Measurements from ENCODE around the gene TMEM119.

TMEM119 gene

DNA sequence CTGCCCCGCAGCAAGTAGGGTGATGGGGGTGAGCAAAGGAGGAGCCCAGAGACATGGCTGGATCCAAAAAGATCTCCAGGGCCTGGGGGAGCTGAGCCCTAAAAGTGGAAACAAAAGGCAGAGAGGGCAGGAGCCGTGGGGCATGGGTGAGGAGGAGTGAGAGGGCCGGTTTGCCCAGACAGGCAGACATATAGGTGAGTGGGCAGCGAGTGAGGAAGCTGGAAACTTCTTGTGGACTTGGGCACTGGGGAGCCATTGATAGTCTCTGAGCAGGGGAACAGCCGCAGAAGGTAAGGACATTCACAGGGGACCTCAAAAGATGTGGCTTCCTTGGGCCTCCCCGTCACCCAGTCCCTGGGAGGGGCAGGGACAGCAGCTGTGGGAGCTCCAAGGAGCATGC lies 16.8 kb upstream of the TMEM119 start:
- no peak for DNase-seq

DNA sequence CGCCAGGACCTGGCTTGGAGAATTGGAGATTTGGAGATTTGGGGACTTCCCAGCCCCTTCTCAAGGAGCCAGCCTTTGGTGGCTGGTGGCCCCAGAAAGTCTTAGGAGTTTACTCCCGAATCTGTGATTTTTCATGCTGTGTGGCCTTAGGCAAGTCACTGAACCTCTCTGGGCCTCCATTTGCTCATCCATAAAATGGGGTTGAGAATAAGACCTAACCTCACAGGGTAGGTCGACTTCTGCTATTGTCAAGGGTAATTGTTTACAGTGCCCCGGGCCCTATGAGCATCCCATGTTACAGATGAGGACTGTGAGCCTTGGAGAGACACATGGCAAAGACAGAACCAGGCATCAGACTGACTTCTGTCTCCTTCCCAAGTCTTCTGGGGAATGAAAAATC lies 16.2 kb upstream of the TMEM119 start:
- DNase-seq: no peak

DNA sequence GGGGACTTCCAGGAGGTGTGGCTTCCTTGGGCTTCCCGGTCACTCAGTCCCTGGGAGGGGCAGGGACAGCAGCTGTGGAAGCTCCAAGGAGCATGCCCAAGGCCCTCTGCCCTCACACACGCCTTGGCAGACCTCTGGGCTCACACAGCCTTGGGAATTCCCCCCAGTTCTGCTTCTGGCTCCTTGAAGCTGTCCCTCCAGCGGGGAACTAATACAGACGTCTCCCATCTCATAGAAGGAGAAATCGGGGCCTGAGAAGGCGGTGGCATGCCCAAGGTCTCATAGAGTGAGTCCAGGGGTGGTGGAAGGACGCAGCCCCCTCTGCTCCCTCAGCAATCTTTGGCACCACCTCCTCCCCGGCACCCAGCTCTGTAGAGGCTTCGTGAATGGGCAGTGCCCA lies 15.7 kb upstream of the TMEM119 start:
- DNase-seq: no peak

DNA sequence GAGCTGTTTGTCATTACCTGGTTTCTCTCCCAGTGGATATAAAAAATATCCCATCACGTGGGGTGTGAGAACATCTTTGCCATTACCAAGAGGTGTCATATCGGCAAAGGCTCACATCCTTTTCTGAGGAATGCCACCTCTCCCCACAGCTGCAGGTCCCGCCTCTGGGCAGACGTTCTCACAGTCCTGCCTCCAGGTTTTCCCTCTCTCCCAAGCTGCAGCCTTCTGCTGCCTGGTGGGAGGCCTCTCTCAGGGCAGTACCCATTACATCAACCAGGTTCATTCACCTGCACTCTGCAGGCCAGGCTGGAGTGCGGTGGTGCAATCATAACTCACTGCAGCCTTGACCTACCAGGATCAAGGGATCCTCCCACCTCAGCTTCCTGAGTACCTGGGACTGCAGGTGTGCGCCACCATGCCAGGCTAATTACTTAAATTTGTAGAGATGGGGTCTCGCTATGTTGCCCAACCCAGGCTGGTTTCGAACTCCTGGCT lies 15.0 kb upstream of the TMEM119 start:
- DNase-seq: no peak

DNA sequence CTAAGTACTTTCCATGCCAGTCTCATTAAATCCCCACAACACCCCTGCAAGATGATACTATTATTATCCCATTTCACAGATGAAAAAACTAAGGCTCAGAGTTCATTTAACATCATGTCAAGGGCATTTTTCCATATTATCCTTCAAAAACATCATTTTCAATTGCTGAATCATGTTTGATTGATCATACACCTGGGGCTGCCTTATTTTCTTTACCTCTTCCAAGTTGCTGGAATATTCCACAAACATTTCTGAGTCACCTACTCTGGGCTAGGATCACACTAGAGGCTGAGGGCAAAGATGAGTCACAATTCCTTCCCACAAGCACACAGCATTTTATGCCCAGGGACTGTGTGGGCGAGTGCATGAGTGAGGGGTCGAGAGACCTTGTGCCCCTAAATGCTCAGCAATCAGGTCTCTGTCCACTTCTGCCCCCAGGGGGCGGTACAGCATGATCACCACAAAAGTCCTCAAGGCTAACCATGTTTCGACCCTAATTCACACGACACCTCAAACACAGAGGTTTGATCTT lies 14.1 kb upstream of the TMEM119 start:
- no peak for DNase-seq

- DNase-seq: no peak
Observed at GRCh38 chr12:108610856-108611605, 13.1 kb upstream of the TMEM119 start.

DNA sequence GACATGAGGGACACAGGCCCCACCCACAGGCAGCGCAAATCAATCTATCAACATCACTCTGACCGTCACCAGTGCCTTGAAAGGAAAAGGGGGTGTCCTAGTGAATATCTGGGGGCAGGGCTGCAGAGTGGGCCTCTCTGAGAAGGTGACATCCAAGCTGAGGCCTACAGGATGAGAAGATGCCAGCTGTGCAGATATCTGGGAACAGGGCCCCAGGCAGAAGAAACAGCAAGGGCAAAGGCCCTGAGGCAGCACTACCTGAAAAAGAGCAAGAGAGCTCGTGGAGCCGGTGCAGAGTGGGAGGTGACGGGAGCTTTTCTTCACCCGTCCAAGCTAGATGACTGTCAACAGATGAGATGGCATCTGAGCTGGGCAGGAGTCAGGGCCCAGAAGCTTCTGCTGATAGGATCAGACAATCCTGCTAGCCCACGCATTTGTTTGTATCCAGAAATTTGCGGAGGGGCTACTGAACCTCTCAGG lies 12.5 kb upstream of the TMEM119 start:
- no peak for DNase-seq

DNA sequence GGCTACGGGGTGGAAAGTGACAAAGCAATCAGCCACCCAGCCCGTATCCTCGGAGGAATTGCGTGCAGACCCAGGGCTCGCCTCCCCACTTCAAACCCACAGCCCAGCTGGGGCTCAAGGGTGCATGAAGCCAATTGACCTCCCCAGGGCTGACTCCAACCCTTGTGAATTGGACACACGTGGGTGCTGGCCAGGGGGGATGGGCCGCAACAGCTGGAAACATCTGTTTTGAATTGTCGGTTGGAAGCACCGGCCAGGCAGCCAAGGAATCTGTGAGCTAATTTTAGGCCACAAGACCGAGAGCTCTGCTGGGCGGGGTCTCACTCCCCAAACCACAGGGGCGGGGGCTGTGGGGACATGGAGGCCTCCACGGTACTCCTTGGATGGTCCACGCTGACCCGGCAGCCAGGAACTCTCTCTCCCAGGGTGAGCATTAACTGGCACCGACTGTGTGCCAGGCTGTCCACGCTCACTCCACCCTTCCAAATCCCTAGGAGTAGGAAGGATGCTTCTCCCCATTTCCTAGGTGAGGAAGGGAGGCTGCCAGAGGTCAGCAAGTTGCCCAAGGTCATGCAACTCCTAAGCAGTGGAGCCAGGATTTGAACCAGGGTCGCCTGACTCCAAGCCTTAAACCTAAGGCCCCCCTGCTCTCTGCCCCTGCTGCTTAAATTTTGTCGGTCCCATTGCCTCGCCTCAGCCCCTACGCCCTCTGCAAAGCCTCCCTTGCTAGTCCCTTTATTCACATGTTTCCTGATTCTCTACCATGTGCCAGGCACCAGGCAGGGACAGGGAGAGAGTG lies 11.9 kb upstream of the TMEM119 start:
- DNase-seq: no peak

DNA sequence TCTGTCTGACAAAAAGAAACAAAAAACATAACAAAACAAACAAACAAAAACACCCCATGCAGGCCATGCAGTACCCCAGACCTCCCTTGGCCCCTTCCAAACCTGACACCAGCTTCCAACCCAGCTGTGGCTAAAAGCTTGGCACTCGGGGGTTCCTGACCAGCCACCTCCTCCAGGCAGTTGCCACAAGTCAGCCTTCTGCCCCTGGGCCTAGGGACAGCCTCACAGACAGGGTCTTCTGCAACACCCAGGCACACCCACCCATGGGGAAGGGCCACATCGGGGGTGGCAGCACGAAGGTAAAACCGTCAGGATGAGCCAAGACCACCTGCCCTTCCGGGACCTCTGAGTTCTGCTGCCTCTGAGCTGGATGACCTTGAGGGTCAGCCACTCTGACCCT lies 10.7 kb upstream of the TMEM119 start:
- no peak for DNase-seq

GRCh38 chr12:108607981-108608600 lies 10.2 kb upstream of the TMEM119 start:
- no peak for DNase-seq

DNA sequence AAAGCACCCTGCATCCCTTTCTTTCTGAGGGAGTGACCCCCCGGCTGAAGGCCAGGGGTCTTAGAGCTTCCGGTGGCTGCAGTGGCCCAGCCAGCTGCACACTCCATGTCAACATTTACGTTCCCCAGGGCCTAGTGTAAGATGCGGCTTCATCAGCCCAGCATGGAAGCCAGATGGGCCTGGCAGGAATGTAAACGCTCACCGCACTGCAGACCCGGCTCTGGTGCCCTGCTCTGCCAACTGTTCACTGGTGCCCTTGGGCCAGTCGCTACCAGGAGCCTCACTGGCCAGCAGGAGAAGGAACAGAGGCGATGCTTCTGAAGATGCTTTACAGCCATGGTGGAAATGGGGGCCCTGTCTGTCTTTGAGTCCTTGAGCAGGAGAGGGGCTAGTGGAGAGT lies 8.6 kb upstream of the TMEM119 start:
- no peak for DNase-seq

GRCh38 chr12:108605690-108606406 lies 8.0 kb upstream of the TMEM119 start:
- DNase-seq: no peak

- DNase-seq: no peak
Observed at GRCh38 chr12:108605000-108605689, 7.3 kb upstream of the TMEM119 start.

- DNase-seq: no peak
Observed at GRCh38 chr12:108604208-108604941, 6.5 kb upstream of the TMEM119 start.

DNA sequence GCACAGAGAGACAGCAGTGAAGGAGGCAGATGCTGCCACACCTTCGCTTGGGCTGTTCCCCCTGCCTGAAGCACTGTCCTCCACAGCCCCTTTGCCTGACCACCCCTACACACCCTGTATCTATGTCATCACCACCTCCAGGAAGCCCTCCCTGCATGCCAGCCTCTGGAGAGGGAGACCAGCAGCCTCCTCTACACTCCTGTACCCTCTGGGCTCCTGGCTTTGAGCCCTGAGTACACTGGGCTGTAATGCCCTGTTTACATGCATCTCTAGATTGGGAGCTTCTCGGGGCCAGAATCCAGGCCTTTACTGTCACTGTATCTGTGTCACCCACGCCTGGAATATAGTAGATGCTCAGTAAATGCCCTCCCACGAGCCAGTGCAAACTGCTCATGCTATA lies 5.9 kb upstream of the TMEM119 start:
- DNase-seq: no peak

- no peak for DNase-seq
Observed at GRCh38 chr12:108602976-108603704, 5.3 kb upstream of the TMEM119 start.

DNA sequence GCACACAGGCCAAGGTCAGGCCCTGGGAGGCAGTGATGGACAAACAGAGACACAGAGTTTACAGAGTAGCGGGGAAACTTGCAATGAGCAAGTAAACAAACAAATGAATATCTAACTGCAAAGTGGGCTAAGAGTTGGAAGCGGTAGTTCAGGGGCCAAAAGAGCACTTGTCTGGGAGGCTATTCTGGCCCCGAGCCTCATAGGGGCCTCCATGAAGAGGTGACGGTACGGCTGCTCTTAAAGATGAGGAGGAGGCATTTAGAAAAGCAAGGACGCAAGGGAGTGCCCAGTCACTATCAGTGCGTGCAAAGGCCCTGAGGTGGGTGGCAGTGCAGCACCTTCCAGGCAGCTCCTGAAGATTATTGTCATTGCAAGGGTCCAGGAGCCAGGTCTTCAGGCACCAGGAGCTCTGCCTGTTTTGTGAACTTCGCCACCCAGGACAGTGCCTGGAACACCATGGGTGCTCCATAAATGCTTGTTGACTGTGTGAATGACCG lies 4.4 kb upstream of the TMEM119 start:
- DNase-seq: no peak

DNA sequence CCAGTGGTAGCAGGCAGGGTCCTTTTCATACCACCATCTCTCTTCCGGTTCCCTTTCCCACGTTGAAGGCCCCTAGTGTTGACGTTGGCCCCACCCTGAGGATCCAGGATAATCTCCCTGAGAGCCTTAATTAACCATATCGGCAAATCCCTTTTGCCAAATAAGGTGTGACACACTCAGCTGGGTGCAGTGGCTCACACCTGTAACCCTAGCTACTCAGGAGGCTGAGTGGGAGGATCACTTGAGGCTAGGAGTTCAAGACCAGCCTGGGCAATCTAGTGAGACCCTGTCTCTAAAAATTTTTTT lies 2.8 kb upstream of the TMEM119 start:
- DNase-seq: no peak

DNA sequence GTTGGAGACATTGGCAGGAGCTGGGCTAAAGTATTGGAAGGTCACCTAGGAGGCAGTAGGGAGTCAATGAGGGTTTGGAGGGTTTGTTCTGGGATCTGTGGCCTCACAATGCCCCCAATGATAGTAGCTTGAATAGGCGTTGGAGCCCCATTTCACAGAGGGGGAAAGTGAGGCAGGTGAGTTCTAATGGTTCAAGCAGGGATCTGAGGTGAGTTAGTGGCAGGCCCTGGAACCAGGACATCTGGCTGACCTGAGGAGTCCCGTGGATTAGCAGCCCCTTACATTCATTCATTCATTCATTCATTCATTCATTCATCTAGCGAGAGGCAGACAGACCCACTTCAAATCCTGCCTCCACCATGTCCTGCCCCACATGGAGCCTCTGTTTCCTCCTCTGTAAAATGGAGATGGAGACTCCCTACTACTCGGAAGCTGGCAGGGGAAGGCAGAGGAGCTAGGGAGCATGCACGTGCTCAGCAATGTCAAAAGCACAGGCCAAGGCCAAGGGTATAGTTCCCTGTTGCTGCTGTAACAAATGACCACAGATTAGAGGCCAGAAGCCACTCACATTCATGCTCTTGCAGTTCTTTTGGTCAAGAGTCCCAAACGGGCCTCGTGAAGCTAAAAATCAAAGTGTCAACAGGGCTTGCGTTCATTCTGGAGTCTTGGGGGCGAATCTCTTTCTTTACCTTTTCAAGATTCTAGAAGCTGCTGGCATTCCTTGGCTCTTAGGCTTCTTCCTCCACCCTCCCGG lies 2.2 kb upstream of the TMEM119 start:
- no peak for DNase-seq

GRCh38 chr12:108599541-108599940 lies 1.7 kb upstream of the TMEM119 start:
- no peak for DNase-seq

All from NCI-H2227 treated with DMSO at 0.1 percent for 48 hours (cell line).